ENCODE data around the gene RPS15.

The RPS15 gene

GRCh38 chr19:1420590-1420989 lies 17.6 kb upstream of the RPS15 start:
- DNase-seq: no peak

DNA sequence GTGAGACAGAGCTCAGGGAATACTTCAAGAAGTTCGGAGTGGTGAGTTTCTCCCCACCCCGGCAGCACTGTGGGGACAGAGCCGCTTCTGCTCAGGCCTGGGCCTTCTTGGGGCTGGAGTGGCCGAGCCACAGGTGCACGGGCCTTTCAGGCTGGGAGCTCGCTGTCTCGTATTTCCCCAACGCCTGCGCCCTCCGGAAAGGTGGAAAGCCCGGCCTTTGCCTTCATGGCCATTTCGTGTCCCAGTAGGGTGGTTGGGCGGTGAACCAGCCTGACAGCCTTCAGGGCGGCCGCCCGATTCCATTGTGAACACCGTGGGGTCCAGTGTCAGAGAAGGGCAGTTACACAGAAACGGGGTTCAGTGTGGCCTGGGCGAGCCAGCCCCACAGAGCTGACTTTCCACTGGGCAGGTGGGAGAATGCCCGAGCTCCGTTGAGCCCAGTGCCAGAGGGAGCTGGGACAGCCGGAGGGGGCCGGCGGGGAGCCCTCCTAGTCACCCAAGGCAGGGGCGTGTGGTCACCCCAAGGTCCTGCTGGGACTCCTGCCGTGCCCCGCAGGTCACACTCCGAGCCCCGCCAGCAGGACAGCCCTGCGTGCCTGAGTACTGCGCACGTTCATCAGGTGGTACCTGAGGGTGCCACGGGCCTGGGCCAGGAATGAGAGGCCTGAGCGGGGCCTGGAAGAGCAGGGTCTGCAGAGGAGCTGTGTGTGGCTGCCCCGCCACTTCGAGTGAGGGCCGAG lies 16.8 kb upstream of the RPS15 start:
- no peak for DNase-seq

- no peak for DNase-seq
These were observed 16.3 kb upstream of the RPS15 start for GRCh38 chr19:1421958-1422305.

GRCh38 chr19:1422360-1422759 lies 15.8 kb upstream of the RPS15 start:
- no peak for DNase-seq

GRCh38 chr19:1422943-1423342 lies 15.3 kb upstream of the RPS15 start:
- no peak for DNase-seq

DNA sequence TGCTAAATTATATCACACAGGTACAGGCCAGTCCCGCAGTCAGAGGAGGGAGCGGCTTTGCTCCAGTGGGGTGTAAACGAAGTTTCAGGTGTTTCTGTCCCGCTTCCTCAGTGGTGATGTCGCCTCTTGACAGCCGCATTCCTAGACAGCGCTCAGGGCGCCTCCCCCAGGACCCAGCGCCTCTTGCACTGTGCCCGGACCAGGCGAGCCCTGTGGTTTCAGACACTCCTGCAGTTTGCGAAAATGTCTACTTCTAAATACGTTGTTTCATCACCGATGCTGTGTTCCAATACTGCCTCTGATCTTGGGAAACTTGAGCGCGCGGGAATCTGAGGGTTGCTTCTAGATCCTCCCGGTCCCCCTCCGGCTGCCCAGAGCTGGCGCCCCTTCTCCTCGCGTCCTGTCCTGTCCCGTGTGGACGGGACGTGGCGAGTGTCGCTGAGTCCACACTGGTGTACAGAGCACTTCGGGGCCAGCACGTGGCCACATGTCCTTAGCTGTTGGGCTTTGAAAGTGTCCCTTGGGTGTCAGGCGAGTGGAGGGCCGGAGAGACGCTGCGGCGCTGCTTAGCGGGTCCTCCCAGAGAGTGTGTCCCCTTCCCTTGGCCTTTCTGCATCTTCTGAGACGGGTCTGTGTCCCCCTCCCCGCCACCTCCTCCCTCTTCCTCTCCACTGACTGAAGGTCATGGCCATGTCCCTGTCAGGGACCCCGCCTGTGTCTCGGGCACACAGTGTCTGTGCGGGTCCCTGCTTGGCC lies 14.6 kb upstream of the RPS15 start:
- no peak for DNase-seq

GRCh38 chr19:1424192-1424955 lies 13.8 kb upstream of the RPS15 start:
- DNase-seq: no peak

DNA sequence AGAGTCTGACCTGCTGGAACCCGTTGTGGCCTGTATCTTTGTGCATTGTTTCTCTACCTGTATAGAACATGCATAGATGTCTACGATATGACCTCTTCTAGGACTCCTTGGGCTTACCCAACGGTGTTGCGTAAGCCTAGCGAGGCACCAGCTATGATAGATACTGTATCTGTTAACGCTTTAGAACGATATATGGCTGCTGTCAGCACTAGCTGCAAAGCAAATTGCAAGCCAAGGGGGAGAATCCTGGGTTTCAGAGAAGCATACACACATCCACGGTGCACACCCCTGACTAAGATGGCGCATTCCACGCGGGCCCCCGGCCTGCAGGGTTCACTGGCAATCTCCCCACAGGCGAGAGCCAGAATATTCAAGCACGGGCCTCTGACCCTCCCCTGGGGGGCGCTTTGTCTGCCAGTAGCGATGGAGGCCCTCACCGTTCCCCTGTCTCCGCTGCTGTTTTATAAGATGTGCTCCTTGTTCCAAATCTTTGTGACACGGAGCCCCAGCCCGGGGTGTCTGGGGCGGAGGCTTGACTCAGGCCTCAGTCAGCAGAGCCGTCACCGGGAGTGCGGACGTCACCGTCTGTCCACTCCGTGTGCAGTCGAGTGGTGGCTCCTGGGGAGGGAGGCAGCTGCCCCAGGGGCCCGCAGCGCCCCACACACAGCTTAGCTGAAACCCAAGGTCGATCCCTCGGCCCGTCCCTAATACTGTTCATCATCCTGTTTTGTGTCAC lies 12.9 kb upstream of the RPS15 start:
- DNase-seq: no peak

DNA sequence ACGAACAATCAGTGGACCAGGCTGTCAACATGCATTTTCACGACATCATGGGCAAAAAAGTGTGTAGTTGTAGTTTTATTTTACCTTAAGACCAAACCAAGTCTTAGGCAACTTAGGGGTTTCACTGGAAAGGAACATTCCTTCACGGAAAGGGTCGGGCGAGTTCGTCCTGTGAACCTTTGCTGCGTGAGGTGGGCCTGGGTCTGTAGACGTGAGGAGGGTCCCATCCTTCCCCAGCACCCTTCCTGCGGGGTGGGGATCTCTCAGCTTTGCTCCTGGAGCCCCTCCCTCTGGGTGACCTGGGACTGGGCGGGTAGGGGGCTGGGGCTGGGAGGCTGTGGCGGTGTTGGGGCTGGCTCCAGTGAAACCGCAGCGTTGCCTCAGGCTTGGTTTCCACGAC lies 12.3 kb upstream of the RPS15 start:
- DNase-seq: no peak

- DNase-seq: no peak
These were observed 11.5 kb upstream of the RPS15 start for GRCh38 chr19:1426736-1427135.

DNA sequence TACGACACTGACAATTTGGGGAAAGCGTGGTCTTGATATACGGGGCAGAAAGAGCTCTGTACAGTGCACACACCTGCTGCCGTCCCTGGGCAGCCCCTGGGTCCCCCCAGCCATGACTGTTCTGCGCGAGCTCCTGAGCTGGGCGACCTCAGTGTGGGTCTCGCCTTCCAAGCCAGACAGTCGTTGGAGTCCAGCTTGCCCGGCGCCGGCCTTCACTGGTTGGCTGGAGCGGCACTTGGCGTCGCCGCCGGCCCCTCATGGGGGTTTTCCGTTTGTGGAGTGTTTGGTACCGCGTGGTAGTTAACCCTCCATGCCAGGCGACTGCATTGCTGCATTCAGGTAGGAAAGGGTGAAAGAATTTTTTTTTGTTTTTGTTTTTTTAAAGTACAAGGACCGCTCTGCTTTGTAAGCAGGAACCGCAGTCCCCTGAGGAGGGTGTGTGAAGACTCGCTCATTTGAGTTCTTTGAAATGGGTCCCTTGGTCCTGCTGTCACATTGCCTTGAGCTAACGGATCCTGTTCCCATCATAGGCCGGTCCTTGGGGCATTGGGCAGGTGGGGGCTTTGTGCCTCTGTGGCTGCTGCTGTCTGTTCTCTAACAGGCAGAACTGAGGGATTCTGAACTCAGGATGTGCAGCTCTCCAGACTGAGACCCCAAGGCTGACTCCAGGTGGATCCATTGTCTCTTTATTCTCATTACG lies 10.8 kb upstream of the RPS15 start:
- no peak for DNase-seq

GRCh38 chr19:1428738-1429391 lies 9.3 kb upstream of the RPS15 start:
- DNase-seq: no peak

- no peak for DNase-seq
These were observed 8.4 kb upstream of the RPS15 start for GRCh38 chr19:1429750-1430149.

DNA sequence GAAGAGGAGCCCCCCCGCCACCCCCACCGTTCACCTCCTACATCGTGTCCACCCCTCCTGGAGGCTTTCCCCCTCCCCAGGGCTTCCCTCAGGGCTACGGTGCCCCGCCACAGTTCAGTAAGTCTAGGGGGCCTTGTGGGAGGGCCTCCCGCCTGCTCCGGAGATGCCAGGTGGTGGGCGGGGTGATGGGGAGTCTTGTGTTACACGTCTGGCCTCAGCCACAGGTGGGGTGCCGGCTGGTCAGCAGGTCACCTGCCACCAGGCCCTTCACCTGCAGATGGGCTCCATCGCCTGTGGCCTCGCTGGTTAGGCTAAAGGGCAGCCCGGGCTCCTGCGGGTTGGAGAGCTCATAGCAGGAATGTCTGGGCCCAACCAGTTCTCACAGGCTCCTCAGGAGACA lies 8.0 kb upstream of the RPS15 start:
- DNase-seq: no peak

DNA sequence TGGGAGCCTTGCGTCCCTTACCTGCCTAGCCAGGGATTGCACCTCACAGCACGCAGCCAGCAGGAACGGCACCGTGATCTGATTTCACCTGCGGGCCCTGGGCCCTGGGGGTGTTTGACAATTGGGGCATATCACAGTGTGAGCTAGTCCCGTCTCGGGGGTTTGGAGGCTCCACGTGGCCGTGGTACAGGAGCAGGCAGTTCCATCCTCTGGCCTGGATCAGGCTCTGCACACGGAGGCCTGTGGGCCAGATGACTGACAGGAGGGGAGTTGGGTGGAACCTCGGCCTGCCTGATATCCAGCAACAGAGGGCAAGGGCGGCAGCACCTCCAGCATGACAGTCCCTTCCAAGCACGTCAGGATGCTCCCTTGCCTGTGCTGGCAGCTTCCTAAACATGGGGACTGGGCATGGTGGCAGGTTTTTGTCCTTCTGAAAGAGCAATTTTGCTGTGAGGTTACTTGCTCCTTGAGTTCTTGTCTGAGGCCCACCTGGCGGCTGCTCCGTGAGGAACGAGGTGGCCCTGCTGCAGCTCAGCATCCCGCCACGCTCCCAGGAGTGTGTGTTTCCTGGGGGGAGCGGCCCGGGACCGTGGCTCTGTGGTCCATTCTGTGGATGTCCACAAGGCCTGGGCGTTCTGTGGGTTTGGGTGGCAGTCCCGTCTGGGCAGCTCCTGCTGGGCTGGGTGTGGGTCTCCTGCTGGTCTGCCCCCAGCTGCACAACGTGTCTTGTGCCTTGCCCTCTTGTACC lies 6.3 kb upstream of the RPS15 start:
- DNase-seq: no peak

DNA sequence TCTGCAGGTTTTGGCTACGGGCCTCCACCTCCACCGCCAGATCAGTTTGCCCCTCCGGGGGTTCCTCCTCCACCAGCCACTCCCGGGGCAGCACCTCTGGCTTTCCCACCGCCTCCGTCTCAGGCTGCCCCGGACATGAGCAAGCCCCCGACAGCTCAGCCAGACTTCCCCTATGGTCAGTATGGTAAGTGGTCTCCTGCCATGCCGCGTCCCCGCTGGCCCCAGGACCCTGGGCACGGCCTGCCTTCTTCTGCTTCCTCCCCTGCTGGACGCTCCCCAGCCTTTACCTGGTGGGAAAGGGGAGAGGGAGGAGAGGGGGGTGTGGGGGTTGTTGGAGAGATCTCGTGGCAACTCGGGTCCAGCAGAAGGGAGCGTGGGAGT lies 5.7 kb upstream of the RPS15 start:
- no peak for DNase-seq

DNA sequence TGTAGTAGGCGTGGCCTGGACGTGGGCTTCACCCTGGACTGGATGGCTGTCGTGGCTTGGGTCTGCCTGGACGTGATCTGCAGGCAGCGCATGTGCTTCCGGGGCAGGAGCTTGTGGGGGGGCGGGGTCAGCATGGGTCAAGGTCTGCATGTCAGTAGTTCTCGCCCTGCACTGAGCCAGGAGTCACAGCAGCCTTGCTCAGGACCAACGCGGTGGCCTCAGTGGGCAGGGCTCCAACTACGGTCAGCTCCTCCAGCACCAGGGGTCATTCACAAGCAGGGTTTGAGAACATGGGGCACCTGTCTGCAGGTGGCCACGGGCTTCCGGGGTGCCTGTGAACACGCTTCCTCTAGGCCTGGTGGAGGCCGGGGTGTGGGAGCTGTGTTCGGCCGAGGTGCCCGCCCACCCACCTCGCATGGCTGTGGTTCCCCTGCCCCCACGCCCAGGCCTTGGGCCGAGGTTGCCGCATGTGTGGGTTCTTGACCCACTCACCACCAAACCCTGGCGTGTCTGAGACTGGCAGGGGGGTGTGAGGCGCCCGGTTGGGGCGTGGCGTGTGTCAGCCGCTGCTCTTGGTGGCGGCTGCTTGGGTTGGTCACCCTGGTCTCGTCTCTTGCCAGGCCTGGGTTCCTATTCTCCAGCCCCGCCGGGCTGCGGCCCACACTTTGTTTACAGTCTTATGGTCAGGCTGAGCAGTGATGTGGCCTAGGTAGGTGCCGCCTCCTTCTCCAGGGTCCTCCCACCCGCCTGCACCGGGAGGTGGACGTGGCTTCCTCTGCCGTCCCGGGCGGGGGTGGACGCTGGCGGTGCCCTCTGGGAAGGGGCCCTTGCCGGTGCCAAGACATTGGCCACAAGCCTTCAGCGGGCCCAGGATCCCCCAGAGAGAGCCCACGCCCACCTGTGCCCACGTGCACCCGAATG lies 4.8 kb upstream of the RPS15 start:
- DNase-seq: no peak

DNA sequence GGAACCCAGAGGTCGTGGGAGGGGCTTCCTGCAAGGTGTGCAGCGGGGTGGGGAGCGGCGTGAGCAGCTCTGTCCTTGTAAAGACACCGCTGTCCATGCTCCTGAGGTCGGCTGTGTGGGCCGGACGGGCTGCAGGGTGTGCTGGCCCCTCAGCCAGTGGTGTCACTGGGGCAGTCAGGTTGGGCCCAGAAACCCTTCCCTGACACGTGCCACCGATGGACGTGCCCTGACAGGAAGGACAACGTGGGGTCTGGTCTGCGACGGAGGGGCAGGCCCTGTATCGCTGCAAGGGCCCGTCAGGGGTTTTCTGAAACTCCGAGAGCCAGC lies 4.2 kb upstream of the RPS15 start:
- no peak for DNase-seq

GRCh38 chr19:1434577-1435060 lies 3.6 kb upstream of the RPS15 start:
- DNase-seq: no peak

- DNase-seq: no peak
These were observed 2.7 kb upstream of the RPS15 start for GRCh38 chr19:1435378-1435989.

Measured in CD4-positive, alpha-beta T cell treated with Interleukin-10 for 1 hour (primary cell).